Esophagus (tissue), 2 donors: Measurements from ENCODE around the gene MYO3B. TPM values are rescaled to one million over a fixed set of nuclear protein-coding genes. Genes with fewer than 3 reads are reported as not detected.

Experiments
- H3K27ac ChIP-seq, 2 donors: one replicate each; pipeline ENCODE4 v1.5.1; 2013; ENCODE audit warnings: low read depth in 2 of 2, mild to moderate bottlenecking in 2 of 2, inconsistent platforms in 1 of 2, low read length in 1 of 2, moderate library complexity in 1 of 2
- H3K27me3 ChIP-seq, 2 donors: one replicate each; pipeline ENCODE4 v1.6.1; 2013; ENCODE audit warnings: low read length in 2 of 2, control low read depth in 1 of 2, mild to moderate bottlenecking in 1 of 2; ENCODE audit not compliant: insufficient read depth in 2 of 2, control insufficient read depth in 1 of 2
- H3K36me3 ChIP-seq, 2 donors: one replicate each; pipeline ENCODE4 v1.6.1; 2013; ENCODE audit warnings: low read length in 1 of 2; ENCODE audit not compliant: control insufficient read depth in 2 of 2, insufficient read depth in 2 of 2
- H3K4me1 ChIP-seq, 2 donors: one replicate each; pipeline ENCODE4 v1.6.1; 2013; ENCODE audit warnings: low read length in 1 of 2; ENCODE audit not compliant: control insufficient read depth in 2 of 2, insufficient read depth in 2 of 2
- H3K4me3 ChIP-seq, 2 donors: one replicate each; pipeline ENCODE4 v1.5.1; 2013; ENCODE audit warnings: low read length in 2 of 2, mild to moderate bottlenecking in 2 of 2, low read depth in 1 of 2, moderate library complexity in 1 of 2
- H3K9me3 ChIP-seq, 2 donors: one replicate each; pipeline ENCODE4 v1.6.1; 2013; ENCODE audit warnings: mild to moderate bottlenecking in 2 of 2, low read depth in 1 of 2, low read length in 1 of 2, moderate library complexity in 1 of 2; ENCODE audit not compliant: control insufficient read depth in 2 of 2, insufficient read depth in 1 of 2
- WGBS, 2 donors: extraction: QIAGEN DNeasy Blood & Tissue Kit; methylation state at CpG; one replicate each; pipeline ENCODE4 v1.1.7; 2013; 5-methylcytosine and 5-hydroxymethylcytosine counted together
- polyA plus RNA-seq, 2 donors: library from polyadenylated mRNA; stranded (reverse); fragments of 200-250 nt; gene quantifications; one replicate each; pipeline ENCODE4 v1.2.3, GENCODE V29; 2013
- donor health status: healthy with polysubstance abuse.
- donor health status: Bipolar disorder and iron deficiency.

MYO3B gene
- polyA plus RNA-seq, 2 donors: 0.08 to 0.11 TPM

GRCh38 chr2:170488807-170489206 lies 310.9 kb downstream of the MYO3B start:
- no peaks in the 10 kb centered on the region for H3K4me1 ChIP-seq
- no peak overlapping the region for H3K27ac ChIP-seq
- WGBS, 2 donors: 74 to 84% methylated on average over 1 of the region's 1 CpG
- H3K9me3 ChIP-seq: no peaks in the 10 kb centered on the region
- no peaks in the 10 kb centered on the region for H3K36me3 ChIP-seq
- no peaks in the 10 kb centered on the region for H3K27me3 ChIP-seq
- no peak overlapping the region for H3K4me3 ChIP-seq

- H3K4me1 ChIP-seq: no peaks in the 10 kb centered on the region
- WGBS, 2 donors: 58 to 59% methylated on average over 3 of the region's 3 CpGs
- H3K9me3 ChIP-seq: no peaks in the 10 kb centered on the region
- H3K36me3 ChIP-seq: no peaks in the 10 kb centered on the region
- H3K27me3 ChIP-seq: no peaks in the 10 kb centered on the region
- peak overlapping the region; percentile 24 to 35 for H3K27ac ChIP-seq
- no peak overlapping the region for H3K4me3 ChIP-seq
Measured at GRCh38 chr2:170492010-170492409, 314.1 kb downstream of the MYO3B start.

GRCh38 chr2:170493426-170494097 lies 315.6 kb downstream of the MYO3B start:
- H3K9me3 ChIP-seq: no peaks in the 10 kb centered on the region
- H3K4me1 ChIP-seq: no peaks in the 10 kb centered on the region
- WGBS, 2 donors: 74 to 80% methylated on average over 5 of the region's 5 CpGs
- H3K4me3 ChIP-seq: no peak overlapping the region
- no peaks in the 10 kb centered on the region for H3K27me3 ChIP-seq
- H3K36me3 ChIP-seq: no peaks in the 10 kb centered on the region
- no peak overlapping the region for H3K27ac ChIP-seq

GRCh38 chr2:170495896-170496295 lies 317.9 kb downstream of the MYO3B start:
- WGBS, 2 donors: 45 to 52% methylated on average over 1 of the region's 1 CpG
- Histone ChIP-seq H3K36me3 (no peaks in the 10 kb centered on the region), H3K27me3 (no peaks in the 10 kb centered on the region), H3K27ac (no peak overlapping the region), H3K9me3 (no peaks in the 10 kb centered on the region), H3K4me3 (no peak overlapping the region), H3K4me1 (no peaks in the 10 kb centered on the region)

DNA sequence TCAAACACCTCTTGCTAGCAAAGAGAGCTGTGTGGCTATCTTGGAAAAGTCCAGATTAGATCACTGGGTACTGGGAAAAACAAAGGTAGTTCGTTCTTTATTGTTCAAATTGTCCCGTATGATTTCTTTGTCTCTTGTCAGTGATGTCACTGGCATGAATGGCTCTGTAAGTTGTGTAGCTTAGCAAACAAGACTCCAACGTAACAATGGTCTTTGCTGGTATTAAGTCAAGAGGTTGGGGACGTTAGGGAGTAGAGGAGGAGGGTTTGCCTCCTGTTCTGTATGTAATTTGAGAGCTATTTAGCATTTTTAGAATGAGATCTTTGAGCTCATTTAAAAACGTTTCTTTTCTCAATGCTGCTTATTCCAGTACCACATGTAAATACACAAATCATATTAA lies 320.7 kb downstream of the MYO3B start:
- Histone ChIP-seq H3K4me3 (no peak overlapping the region), H3K36me3 (no peaks in the 10 kb centered on the region), H3K4me1 (no peaks in the 10 kb centered on the region), H3K9me3 (no peaks in the 10 kb centered on the region), H3K27me3 (no peaks in the 10 kb centered on the region), H3K27ac (no peak overlapping the region)
- WGBS, 2 donors: 41 to 42% methylated on average over 5 of the region's 5 CpGs

DNA sequence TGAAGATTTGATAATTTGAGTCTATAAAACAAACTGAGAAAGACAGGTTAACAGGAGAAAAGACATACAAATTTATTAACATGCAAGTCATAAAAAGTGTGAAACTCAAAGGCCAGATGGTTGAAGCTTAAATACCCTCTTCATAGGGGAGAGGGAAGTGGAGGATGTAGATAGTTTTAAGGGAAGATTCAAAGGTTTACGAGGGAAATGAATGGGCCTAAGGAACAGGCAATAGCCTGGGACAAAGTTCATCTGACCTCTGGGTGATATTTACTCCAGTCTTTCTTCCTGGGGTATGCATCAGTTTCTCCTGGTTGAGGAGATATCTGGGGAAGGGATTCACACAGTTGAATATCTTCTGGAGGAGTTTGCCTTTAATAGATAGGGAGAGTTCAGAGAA lies 322.2 kb downstream of the MYO3B start:
- H3K4me1 ChIP-seq: no peaks in the 10 kb centered on the region
- H3K36me3 ChIP-seq: no peaks in the 10 kb centered on the region
- no peak overlapping the region for H3K27ac ChIP-seq
- H3K27me3 ChIP-seq: no peaks in the 10 kb centered on the region
- WGBS, 2 donors: 85 to 96% methylated on average over 1 of the region's 1 CpG
- no peak overlapping the region for H3K4me3 ChIP-seq
- no peaks in the 10 kb centered on the region for H3K9me3 ChIP-seq

DNA sequence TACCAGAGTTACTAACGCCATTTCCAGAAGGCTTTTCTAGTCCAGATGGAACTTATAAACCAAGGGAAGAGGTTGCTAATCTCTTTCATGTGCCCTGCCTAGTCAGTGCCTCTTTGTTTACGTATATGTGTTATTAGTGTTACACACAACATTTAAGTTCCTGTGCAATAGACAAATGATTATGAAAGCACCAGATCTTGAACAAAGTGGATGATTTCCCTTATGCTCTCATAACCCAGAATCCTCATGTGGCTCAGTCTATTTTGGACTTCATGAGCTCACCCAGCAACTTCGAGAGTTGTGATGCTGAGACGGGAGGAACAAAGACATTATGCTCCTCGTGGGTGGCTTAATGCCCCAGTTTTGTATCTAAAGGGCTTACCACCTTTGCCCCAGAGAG lies 322.8 kb downstream of the MYO3B start:
- H3K27ac ChIP-seq: no peak overlapping the region

GRCh38 chr2:170501421-170502043 lies 323.6 kb downstream of the MYO3B start:
- H3K36me3 ChIP-seq: no peaks in the 10 kb centered on the region
- 75 to 78% methylated on average over 6 of the region's 6 CpGs for WGBS, 2 donors
- H3K9me3 ChIP-seq: no peaks in the 10 kb centered on the region
- H3K4me1 ChIP-seq: no peaks in the 10 kb centered on the region
- no peak overlapping the region for H3K4me3 ChIP-seq
- no peaks in the 10 kb centered on the region for H3K27me3 ChIP-seq
- no peak overlapping the region for H3K27ac ChIP-seq

More for the DNA sequence above, 322.8 kb downstream of the MYO3B start:
- no peaks in the 10 kb centered on the region for H3K9me3 ChIP-seq
- no peaks in the 10 kb centered on the region for H3K36me3 ChIP-seq
- H3K4me1 ChIP-seq: no peaks in the 10 kb centered on the region
- no peaks in the 10 kb centered on the region for H3K27me3 ChIP-seq
- 58 to 60% methylated on average over 5 of the region's 5 CpGs for WGBS, 2 donors
- H3K4me3 ChIP-seq: no peak overlapping the region

DNA sequence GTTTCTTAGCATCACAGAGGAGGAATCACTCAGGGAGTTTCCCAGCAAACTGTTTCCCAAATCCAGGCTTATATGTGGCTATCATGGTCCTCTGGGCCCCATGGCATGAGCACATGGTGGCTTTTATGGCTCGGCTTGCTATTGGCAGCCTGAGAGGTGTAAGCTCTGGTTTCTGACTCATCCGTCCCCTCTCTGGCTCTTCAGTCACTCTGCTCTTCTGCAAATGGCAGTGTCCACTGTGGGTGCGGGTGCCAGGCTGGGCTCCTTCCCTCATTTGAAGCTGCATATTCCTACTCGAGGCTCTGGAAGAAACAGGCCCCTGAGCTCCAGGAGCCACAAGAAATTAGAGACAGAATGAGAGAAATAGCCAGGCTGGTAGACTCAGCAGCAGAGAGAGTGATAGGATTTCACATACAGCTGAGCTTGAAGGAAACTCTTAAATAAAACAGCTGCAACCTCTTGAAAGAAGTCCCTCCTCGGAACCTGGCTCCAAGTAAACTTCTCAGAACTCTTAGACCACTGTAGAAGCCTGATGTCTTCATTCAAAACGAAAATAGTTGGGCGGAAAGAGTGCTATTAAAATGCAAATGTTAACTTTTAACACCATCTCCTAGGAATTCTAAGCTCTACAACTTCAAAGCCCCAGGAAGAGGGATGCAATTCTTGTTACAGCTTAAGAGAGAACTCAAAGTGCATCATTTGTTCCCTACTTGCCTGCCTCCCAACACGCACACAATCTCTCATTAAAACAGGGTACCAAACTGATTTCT lies 324.6 kb downstream of the MYO3B start:
- 66 to 68% methylated on average over 8 of the region's 8 CpGs for WGBS, 2 donors
- Histone ChIP-seq H3K9me3 (no peaks in the 10 kb centered on the region), H3K27ac (no peak overlapping the region), H3K27me3 (no peaks in the 10 kb centered on the region), H3K36me3 (no peaks in the 10 kb centered on the region), H3K4me1 (no peaks in the 10 kb centered on the region), H3K4me3 (no peak overlapping the region)
